ENCODE results near the gene MFSD1. TPM values are rescaled to one million over a fixed set of nuclear protein-coding genes. Genes with fewer than 3 reads are reported as not detected.

Gene MFSD1
- total and polyA plus RNA-seq, 2 of the 13 experiments (the other 11 are each of a cell fraction or from before 2014, with no cell fraction given), result 17.3 to 37.9 TPM

- TF ChIP-seq PRDM10 (CRISPR knock-in tag; IDR thresholded peaks at IDR 0.05; ENCODE audit: low read depth) (no peak; the same call in 1 of the 2 replicates), FIP1L1 (IDR thresholded peaks at IDR 0.05; ENCODE audit: borderline replicate concordance, insufficient read depth, low read depth, low read length) (no peak), NR2F1 (CRISPR knock-in tag; IDR thresholded peaks at IDR 0.05) (peak in 1 of 2 experiments; percentile 50; a peak in 2 of 4 replicates), ZNF124 (CRISPR knock-in tag; IDR thresholded peaks at IDR 0.05) (peak; percentile 85; the same call in 1 of the 2 replicates), ZNF496 (CRISPR knock-in tag; IDR thresholded peaks at IDR 0.05; ENCODE audit: insufficient replicate concordance) (no peak), SMAD1 (CRISPR knock-in tag; IDR thresholded peaks at IDR 0.05; ENCODE audit: borderline replicate concordance, low read depth) (no peak; the same call in 1 of the 2 replicates), CREB1 (IDR thresholded peaks at IDR 0.05) (peak; percentile 72), CREB1 (CRISPR knock-in tag; IDR thresholded peaks at IDR 0.05) (0 out of 2 replicates have a peak, but pooled peaks have one; percentile 28), GTF2F1 (IDR thresholded peaks at IDR 0.05; ENCODE audit: low read length) (peak; percentile 80; the same call in 1 of the 2 replicates), PHF21A (CRISPR knock-in tag; IDR thresholded peaks at IDR 0.05) (no peak), NCOR1 (IDR thresholded peaks at IDR 0.05; ENCODE audit: borderline replicate concordance, low read length) (no peak), BRD4 (CRISPR knock-in tag; IDR thresholded peaks at IDR 0.05) (peak; percentile 57), SATB2 (CRISPR knock-in tag; IDR thresholded peaks at IDR 0.05) (peak; percentile 57; the same call in 1 of the 2 replicates), PHF5A (CRISPR knock-in tag; IDR thresholded peaks at IDR 0.05; ENCODE audit: low read depth, unreplicated experiment) (no peak), FOXO1 (CRISPR knock-in tag; IDR thresholded peaks at IDR 0.05) (0 out of 2 replicates have a peak, but pooled peaks have one; percentile 52), SYNCRIP (IDR thresholded peaks at IDR 0.05; ENCODE audit: insufficient read depth, low read depth, low read length) (no peak), ZBTB1 (CRISPR knock-in tag; IDR thresholded peaks at IDR 0.05; ENCODE audit: borderline replicate concordance) (no peak)
- TF ChIP-seq, protein P1, sequence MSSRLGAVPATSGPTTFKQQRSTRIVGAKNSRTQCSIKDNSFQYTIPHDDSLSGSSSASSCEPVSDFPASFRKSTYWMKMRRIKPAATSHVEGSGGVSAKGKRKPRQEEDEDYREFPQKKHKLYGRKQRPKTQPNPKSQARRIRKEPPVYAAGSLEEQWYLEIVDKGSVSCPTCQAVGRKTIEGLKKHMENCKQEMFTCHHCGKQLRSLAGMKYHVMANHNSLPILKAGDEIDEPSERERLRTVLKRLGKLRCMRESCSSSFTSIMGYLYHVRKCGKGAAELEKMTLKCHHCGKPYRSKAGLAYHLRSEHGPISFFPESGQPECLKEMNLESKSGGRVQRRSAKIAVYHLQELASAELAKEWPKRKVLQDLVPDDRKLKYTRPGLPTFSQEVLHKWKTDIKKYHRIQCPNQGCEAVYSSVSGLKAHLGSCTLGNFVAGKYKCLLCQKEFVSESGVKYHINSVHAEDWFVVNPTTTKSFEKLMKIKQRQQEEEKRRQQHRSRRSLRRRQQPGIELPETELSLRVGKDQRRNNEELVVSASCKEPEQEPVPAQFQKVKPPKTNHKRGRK (CRISPR knock-in tag; IDR thresholded peaks at IDR 0.05), result no peak
- TF ChIP-seq, protein P2, sequence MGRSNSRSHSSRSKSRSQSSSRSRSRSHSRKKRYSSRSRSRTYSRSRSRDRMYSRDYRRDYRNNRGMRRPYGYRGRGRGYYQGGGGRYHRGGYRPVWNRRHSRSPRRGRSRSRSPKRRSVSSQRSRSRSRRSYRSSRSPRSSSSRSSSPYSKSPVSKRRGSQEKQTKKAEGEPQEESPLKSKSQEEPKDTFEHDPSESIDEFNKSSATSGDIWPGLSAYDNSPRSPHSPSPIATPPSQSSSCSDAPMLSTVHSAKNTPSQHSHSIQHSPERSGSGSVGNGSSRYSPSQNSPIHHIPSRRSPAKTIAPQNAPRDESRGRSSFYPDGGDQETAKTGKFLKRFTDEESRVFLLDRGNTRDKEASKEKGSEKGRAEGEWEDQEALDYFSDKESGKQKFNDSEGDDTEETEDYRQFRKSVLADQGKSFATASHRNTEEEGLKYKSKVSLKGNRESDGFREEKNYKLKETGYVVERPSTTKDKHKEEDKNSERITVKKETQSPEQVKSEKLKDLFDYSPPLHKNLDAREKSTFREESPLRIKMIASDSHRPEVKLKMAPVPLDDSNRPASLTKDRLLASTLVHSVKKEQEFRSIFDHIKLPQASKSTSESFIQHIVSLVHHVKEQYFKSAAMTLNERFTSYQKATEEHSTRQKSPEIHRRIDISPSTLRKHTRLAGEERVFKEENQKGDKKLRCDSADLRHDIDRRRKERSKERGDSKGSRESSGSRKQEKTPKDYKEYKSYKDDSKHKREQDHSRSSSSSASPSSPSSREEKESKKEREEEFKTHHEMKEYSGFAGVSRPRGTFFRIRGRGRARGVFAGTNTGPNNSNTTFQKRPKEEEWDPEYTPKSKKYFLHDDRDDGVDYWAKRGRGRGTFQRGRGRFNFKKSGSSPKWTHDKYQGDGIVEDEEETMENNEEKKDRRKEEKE (IDR thresholded peaks at IDR 0.05), result no peak
Observed at GRCh38 chr3:158801696-158802408, at the start of gene MFSD1 (continued).

Data from HepG2 (cell line).